SW480 (cell line): ENCODE data around the gene SYNCRIP.
"Not testable (repeated sequence)": the region's sequence is repeated elsewhere in the genome, so short reads cannot be mapped to it uniquely, and the experiment has no call there.

ENCODE experiments used
- DNase-seq: peaks from one replicate; pipeline ENCODE4 v3.0.0-alpha.2; 2016; ENCODE audit warnings: low spot score

The SYNCRIP gene

DNA sequence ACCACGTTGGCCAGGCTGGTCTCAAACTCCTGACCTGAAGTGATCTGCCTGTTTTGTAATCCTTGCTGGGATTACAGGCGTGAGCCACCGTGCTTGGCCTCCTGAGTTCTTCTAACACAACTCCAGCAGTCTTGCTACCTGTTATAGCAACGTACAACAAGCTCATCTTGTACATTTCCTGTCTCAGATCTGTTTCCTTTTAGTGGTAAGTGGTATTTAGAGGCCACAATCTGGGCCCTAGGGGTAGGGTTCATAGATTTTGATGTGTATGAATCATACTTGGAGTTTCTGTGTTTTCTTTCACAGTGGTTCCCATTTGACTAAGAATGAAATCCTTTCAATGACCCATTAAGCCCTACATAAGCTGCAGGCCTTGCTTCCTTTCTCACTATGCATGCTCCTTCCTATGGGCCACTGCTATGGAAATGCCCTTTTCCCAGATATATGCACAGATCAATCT is 27.1 kb upstream of the SYNCRIP start:
- DNase-seq: peak; percentile 34

DNA sequence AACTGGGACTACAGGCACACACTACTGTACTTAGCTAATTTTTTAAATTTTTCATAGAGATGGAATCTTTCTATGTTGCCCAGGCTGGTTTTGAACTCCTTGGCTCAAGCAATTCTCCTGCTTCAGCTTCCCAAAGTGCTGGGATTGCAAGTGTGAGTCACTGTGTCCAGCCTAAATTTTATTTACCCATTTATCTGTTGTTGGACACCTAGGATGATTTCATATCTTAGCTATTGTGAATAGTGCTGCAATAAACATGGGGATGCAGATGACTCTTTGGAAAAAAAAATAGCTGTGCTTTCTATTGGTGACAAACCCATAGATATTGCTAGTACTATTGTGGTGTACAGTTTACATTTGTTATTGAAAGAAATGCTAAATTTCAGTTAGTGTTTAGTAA is 19.6 kb upstream of the SYNCRIP start:
- no peak for DNase-seq

DNA sequence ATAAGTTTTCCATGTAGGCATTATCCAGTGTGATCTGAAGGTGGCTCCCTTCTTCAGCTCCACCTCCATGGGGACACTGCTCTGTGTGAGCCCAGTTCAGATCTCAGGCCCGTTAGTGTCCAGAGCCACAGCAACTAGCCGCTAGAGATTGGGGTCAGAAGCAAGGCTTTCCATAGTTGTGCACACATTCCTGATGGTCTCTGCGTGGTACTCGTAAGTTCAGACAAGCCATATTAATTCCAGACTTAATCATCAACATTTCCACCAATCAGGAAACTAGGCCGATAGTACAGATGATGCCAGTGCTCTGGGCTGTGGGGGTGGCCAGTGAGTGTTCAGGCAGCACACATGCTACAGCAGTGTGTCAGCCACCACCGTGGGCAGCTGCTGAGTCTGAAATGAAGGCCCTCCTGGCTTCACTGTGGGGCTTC is 17.5 kb upstream of the SYNCRIP start:
- peak; percentile 76 for DNase-seq

DNA sequence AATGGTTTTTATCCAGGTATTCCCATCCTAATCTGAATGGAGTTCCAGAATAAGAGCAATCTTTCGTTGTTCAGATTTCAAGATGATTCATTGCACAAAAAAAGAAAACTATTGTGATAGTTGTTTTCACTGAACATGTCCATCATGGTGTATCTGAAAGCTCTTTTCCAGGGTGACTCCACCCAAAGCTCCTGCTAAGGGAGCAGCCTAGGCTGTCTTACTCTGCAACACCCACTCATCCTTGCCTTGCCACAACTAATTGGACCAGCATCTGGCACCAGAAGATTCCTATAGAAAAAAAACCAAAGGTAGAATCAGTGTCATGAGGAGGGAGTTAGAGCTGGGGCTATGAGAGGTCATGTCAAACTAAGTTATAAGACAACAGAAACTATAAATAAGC is 7.9 kb upstream of the SYNCRIP start:
- no peak for DNase-seq

GRCh38 chr6:85644279-85644762 is 1.6 kb upstream of the SYNCRIP start:
- no peak for DNase-seq

GRCh38 chr6:85643537-85644278 is 1.0 kb upstream of the SYNCRIP start:
- DNase-seq: peak; percentile 92

DNA sequence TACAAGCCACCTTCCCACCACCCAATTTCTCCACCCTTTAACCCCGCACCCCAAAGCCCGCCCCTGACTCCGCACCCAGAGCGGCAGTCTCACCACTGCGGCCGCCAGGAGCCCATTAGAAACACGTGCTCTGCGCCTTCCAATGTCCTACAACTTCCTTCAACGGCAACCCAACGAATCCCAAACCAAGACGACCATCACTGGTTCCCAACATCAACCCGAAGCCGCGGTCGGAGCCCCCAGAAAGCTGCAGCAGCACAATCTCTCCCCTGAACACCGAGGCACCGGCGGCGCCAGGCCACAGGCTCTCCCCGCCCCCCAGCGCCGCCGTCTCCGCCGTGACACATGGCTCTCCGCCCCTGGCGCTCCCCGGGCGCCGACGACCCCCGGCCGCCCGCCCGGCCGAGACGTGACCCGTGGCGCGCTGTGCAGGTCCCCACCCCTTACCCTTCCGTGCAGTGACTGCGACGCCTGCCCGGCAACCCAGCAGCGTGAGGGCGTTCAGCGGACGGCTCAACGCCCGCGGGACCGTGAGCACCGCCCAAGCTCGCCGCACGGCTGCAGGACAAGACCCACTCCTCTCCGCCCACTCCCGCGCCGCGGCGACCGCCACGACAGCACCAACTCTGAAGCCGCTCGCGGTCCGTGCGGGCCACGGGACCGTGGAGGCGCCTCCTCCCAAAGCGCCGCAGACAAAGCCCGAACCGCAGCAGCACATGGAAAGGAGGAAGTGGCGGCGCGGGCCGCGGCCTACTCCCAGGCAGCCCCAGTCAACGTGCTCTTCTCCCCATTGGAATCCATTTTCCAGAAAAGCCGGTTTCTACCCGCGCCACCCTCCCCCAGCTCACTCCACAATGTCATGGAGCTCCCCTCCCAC is 551 bp downstream of the SYNCRIP start:
- DNase-seq: peak; percentile 63

DNA sequence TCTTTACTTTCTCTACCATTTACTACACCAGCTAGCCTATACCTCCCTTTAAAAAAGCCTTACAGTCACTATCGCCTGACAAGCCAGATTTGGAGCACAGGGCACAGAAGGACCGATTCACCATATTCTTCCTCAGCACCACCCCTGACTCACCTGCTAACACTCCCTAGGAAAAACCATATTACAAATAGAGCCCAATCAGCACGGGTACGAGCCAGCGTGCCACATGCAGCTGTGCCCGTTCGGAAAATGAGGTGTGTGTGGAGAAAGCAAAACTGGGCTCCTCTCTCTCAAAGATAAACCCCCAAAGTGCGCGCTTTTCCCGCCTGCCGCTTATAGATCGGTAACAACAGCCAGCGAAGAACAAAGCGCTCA is 1.2 kb downstream of the SYNCRIP start:
- DNase-seq: peak; percentile 27

DNA sequence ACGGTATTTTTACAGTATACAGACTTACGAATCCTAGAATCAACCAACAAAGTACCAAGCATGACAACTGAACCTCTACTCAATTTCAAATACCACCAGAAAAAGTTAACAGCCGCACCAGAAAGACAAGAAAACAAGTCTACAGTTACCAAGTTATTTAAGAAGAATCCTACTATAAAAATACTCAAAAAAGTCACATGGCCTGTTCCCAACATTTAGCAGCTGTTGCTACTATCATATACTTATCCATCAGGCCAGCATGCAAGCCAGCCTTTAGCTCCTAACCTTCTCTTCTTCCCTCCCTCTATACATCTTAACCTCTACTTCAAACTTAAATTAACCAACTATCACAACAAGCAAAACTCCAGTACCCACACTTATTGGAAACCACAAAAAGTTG is 1.9 kb downstream of the SYNCRIP start:
- no peak for DNase-seq

DNA sequence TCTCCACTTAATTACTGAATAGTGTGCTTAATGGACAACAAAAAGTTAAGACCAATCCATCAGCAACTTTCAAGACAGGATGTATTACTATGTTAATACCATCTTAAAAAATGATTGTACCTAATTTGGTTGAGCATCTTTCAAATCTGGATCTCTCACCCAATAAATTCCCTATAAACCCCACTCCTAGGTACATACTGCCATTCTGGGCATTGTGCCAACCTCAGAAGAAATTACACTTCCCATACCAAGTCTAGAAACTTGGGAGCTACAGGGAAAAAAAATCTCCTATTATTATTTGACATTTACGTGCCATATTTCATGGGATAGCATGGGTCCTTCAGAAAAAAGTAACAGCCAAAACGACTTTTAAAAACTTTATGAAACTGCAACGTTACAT is 5.1 kb downstream of the SYNCRIP start:
- no peak for DNase-seq

- no peak for DNase-seq
Observed at GRCh38 chr6:85632164-85632942, 10.3 kb downstream of the SYNCRIP start.

DNA sequence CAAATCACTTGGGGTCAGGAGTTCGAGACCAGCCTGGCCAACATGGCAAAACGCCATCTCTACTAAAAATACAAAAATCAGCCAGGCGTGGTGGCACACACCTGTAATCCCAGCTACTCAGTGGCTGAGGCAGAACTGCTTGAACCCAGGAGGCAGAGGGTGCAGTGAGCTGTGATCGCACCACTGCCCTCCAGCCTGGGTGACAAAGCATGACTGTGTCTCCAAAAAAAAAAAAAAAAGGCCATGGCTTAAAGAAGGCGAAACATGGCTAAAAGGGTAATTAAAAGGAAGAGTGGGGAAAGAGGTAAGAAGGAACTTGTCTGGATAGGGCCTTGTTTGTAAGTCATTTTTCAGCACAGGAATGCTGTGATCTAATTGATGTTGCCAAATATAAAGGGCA is 11.6 kb downstream of the SYNCRIP start:
- not testable (repeated sequence) for DNase-seq

GRCh38 chr6:85628353-85628752 is 14.3 kb downstream of the SYNCRIP start:
- no peak for DNase-seq

DNA sequence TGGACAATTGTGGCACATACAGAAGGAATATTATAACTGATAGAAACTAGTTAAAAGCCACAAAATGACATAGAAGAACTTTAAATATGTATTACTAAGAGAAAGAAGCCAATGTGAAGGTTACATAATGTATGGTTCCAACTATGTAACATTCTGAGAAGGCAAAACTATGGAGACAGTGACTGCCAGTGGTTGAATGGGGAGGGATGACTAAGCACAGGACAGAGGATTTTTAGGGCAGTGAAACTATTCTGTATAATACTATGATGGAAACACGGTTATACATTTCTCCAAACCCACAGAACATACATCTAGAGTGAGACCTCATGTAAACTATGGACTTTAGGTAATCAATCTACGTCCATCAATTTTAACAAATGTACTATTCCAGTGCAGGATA is 22.4 kb downstream of the SYNCRIP start:
- no peak for DNase-seq

DNA sequence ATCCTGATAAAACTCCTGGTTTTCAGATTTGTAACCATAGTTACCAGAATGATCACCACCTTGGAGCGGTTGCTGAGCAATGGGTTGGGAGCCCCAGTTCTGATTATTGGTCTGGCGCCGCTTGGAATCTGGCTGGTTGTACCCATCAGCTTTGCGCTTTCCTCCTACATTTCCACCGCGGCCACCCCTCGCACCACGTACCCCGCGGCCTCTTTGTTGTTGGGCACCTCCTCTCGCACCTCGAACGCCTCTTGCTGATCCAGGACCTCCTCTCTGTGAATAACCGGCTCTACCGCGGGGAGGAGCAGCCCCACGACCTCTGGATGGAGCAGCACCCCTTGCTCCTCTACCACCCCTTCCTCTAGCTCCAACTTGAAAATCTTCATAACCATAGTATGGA is 27.9 kb downstream of the SYNCRIP start:
- no peak for DNase-seq

- DNase-seq: no peak
Observed at GRCh38 chr6:85612690-85613474, 29.8 kb downstream of the SYNCRIP start.

- no peak for DNase-seq
Observed at GRCh38 chr6:85610182-85610895, 32.3 kb downstream of the SYNCRIP start.

DNA sequence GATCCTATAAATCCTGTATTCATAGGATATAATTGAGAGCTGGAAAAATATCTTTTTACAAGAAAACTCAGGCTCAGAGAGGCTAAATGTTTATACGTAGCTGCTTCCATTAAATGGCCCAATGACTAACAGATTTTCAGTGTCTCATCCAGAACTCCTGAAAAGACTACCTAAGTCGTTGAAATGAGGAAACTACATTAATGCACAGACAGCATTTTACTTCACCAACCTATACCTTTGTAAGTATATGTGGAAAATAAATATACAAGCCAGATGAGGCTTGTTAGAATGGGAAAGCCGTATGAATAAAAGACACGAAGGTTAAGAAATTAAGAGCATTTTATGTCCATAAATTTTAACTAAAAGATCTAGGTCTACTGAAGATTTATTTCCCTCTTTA is 40.6 kb downstream of the SYNCRIP start:
- no peak for DNase-seq

DNA sequence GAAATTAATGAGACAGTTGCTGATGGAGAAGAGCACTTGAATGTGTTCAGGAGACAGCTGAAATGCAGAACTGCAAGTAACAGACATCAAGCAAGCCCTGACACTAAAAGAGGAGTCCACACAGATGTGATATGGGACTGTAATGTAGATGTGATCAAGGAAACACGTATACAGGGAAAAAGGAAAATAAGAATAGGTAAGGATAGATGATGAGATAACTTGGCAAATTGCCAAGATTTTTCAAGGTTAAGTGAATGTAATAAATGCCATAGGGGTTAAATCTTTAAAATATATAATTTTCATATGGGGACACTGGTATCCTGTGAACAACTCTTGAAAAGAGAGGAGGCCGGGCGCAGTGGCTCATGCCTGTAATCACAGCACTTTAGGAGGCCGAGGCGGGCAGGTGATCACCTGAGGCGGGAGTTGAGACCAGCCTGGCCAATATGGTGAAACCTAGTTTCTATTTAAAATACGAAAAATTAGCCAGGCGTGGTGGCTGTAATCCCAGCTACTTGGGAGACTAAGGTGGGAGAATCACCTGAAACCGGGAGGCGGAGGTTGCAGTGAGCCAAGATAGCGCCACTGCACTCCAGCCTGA is 41.9 kb downstream of the SYNCRIP start:
- DNase-seq: no peak

DNA sequence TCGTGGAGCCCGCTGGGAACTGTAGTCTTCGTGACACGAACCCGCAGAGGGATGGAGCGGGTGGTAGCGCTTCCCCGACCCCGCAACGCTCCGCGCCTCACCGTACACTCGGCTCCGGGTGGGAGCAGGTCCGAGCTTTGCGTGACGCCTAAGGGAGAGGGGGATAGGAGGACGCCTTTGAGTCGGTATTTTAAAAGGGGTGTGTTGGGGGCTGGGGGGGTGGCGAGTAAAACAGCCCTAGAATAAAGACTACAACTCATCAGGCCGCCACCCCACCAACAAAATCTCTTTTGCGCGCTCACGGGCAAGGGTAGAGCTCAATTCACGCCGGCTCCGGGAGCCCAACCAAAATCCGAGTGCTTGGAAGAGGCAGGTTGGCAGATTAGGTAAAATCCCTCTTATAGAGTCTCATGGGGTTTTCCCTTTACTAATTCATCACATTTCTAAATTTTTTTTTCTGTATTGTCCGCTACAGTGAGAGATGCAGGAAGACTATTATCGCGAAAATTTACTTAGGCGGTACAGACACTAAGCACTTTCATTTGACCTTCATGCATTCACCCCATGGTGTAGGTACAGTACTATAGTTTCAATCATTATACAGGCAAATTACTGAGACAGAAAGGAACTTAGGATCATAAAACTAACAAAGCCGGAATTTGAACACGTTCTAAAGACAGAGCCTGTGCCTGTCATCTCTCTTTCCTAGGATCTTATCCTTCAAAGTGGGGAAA is 48.3 kb downstream of the SYNCRIP start:
- DNase-seq: peak; percentile 50
